Heart left ventricle (tissue), 16 donors: Measurements from ENCODE around the gene SUCLG1. TPM values are rescaled to one million over a fixed set of nuclear protein-coding genes. Genes with fewer than 3 reads are reported as not detected.
"Not testable (repeated sequence)": the region's sequence is repeated elsewhere in the genome, so short reads cannot be mapped to it uniquely, and the experiment has no call there.

Source experiments
- ATAC-seq, 4 donors: fragments of 200-7000 bp; cut with Tn5 transposase; one replicate each; pipeline ENCODE4 v1.9.1; 2020 to 2022; ENCODE audit warnings: moderate library complexity in 4 of 4, mild to moderate bottlenecking in 3 of 4, moderate number of reproducible peaks in 1 of 4
- DNase-seq, 5 donors: peaks; one replicate each; pipeline ENCODE4 v3.0.0-alpha.2; 2020
- H3K27ac ChIP-seq, 12 donors: fragments of 200-600 bp; sonication (generic) in 4 of 12; one replicate each; pipeline versions ENCODE4 v1.5.0 to v1.8.0; 2016 to 2022; ENCODE audit warnings: mild to moderate bottlenecking in 2 of 12
- H3K27me3 ChIP-seq, 9 donors: fragments of 200-600 bp; sonication (generic) in 2 of 9; one replicate each; pipeline versions ENCODE4 v1.5.1 to v1.8.0; 2016 to 2022; ENCODE audit warnings: mild to moderate bottlenecking in 3 of 9
- H3K36me3 ChIP-seq, 9 donors: fragments of 200-600 bp; sonication (generic) in 2 of 9; one replicate each; pipeline versions ENCODE4 v1.5.0 to v1.8.0; 2018 to 2022; ENCODE audit warnings: mild to moderate bottlenecking in 2 of 9
- H3K4me1 ChIP-seq, 12 donors: fragments of 200-600 bp; sonication (generic) in 4 of 12; one replicate each; pipeline versions ENCODE4 v1.5.0 to v1.8.0; 2016 to 2022; ENCODE audit warnings: mild to moderate bottlenecking in 3 of 12
- H3K4me3 ChIP-seq, 12 donors: fragments of 200-600 bp; sonication (generic) in 4 of 12; one replicate each; pipeline versions ENCODE4 v1.5.0 to v1.8.0; 2017 to 2022; ENCODE audit warnings: mild to moderate bottlenecking in 9 of 12, moderate library complexity in 4 of 12
- H3K9me3 ChIP-seq, 12 donors: fragments of 200-600 bp; sonication (generic) in 4 of 12; one replicate each; pipeline versions ENCODE4 v1.5.0 to v1.8.0; 2016 to 2022; ENCODE audit warnings: mild to moderate bottlenecking in 1 of 12
- POLR2A ChIP-seq, 2 donors: fragments of 450-650 bp; IDR thresholded peaks; one replicate each; pipeline ENCODE4 v1.6.1; 2017; ENCODE audit warnings: antibody characterized with exemption in 2 of 2, mild to moderate bottlenecking in 2 of 2, moderate library complexity in 2 of 2
- WGBS, 4 donors: extraction: QIAGEN DNeasy Blood & Tissue Kit in 2 of 4; methylation state at CpG; one replicate each; pipeline versions ENCODE4 v1.1.5 to v1.1.7; 2013 to 2018; 5-methylcytosine and 5-hydroxymethylcytosine counted together
- intact Hi-C, 10 donors: fragments of 100-400 bp; cut with DNase I; formaldehyde crosslinking; loops; one replicate each; pipeline versions ENCODE4 v1.11.1 to v1.14.2; 2022
- polyA plus RNA-seq, 2 donors: library from polyadenylated mRNA; stranded (reverse); fragments of 200-250 nt; gene quantifications; one replicate each; pipeline ENCODE4 v1.2.3, GENCODE V29; 2013
- total RNA-seq, 9 donors: library from RNA; depleted of rRNA in 2 of 9; stranded (reverse); fragments of >200 nt in 2 of 9; fragmentation: NEBNext Ultra II Directional in 3 of 9; extraction: Animal tissue kit (Norgen Biotek cat#: 25700) in 3 of 9; gene quantifications; one replicate each; pipeline versions ENCODE4 v1.1.0 to v1.2.4, GENCODE V29; 2016 to 2023
- TF ChIP-seq, protein P1 (sequence below), 12 donors: fragments of 200-600 bp; sonication (generic) in 4 of 12; IDR thresholded peaks; one replicate each; pipeline versions ENCODE4 v1.5.0 to v1.8.0; 2018 to 2022; ENCODE audit warnings: antibody characterized with exemption in 12 of 12, mild to moderate bottlenecking in 5 of 12
- donor health status: ischemic (EF 13 %, LVEDD 7.1; RV severe dilation, severe dysfunction).
- donor health status: healthy with polysubstance abuse.
- donor health status: DM: no; HTN: yes; CAD: no.
- donor health status: DM: no; HTN: no; CAD: no.
- donor health status: ischemic (EF 25% LVEDD 6.9; RV normal size, moderate dysfunction).
- donor health status: ischemic (EF 25% LVEDD 5.7; RV mildly dilated, moderate dysfunction).
- donor health status: healthy.
- donor health status: DM: yes; HTN: yes; CAD: no.
- donor health status: ischemic (EF 35%, LVEDD 5.7; RV mildly dilated, moderate dysfunction).
- donor health status: nonischemic (EF 11% LVEDD 7.7; RV severe dilation, severe dysfunction).
- donor health status: DM: yes; HTN: yes; CAD: no.
- donor health status: PGD.
- donor health status: ischemic (EF 29% LVEDD 5.4; RV normal size, mild dysfunction).
- donor health status: nonischemic (EF 23%, LVEDD 6.1; RV moderate dilation, normal function).

SUCLG1 gene
- total and polyA plus RNA-seq, 11 donors: 184 to 348 (median 258) TPM

- Histone ChIP-seq H3K27ac (no peak overlapping the region), H3K27me3 (no peaks in the 10 kb centered on the region), H3K4me1 (peaks cover 0 to 8% (median 0%) of the 10 kb centered on the region in 12 donors), H3K36me3 (peaks cover 0 to 7% (median 4%) of the 10 kb centered on the region in 9 donors), H3K4me3 (no peak overlapping the region), H3K9me3 (no peaks in the 10 kb centered on the region)
- TF ChIP-seq, protein P1, sequence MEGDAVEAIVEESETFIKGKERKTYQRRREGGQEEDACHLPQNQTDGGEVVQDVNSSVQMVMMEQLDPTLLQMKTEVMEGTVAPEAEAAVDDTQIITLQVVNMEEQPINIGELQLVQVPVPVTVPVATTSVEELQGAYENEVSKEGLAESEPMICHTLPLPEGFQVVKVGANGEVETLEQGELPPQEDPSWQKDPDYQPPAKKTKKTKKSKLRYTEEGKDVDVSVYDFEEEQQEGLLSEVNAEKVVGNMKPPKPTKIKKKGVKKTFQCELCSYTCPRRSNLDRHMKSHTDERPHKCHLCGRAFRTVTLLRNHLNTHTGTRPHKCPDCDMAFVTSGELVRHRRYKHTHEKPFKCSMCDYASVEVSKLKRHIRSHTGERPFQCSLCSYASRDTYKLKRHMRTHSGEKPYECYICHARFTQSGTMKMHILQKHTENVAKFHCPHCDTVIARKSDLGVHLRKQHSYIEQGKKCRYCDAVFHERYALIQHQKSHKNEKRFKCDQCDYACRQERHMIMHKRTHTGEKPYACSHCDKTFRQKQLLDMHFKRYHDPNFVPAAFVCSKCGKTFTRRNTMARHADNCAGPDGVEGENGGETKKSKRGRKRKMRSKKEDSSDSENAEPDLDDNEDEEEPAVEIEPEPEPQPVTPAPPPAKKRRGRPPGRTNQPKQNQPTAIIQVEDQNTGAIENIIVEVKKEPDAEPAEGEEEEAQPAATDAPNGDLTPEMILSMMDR (IDR thresholded peaks at IDR 0.05): no peak
- TF ChIP-seq POLR2A (IDR thresholded peaks at IDR 0.05): no peak
- intact Hi-C loops: no loop called here
- DNase-seq (no peak), ATAC-seq (no peak)
- 87 to 92% (median 89%) methylated on average over 4 of the region's 4 CpGs for WGBS, 4 donors
Observed at GRCh38 chr2:84417453-84418145, 41.5 kb downstream of the SUCLG1 start.

DNA sequence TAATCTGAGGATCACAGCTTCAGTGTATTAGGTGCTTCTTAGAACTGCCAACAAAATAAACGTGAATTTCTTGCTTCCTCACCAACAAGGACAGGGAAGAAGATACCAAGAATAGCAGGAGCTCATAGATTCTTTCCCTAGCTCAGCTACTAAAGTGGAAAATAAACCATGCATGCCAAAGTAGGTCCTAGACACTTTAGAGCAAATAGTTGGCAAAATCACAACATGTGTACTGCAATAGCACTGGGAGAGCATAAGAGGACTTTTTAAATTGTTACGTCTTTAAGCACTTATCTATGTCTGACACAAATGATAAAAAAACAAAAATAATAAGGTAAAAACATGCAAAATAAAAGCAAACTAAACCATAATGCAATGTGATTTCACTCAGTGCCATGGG lies 49.5 kb downstream of the SUCLG1 start:
- intact Hi-C loops: no loop called here
- Histone ChIP-seq H3K9me3 (no peaks in the 10 kb centered on the region), H3K36me3 (no peaks in the 10 kb centered on the region), H3K4me3 (no peak overlapping the region), H3K27ac (no peak overlapping the region), H3K27me3 (no peaks in the 10 kb centered on the region), H3K4me1 (no peaks in the 10 kb centered on the region)
- no peak for ATAC-seq
- no peak for DNase-seq
- TF ChIP-seq POLR2A (IDR thresholded peaks at IDR 0.05): no peak
- TF ChIP-seq, protein P1 (IDR thresholded peaks at IDR 0.05): no peak
- 39 to 48% (median 43%) methylated on average over 2 of the region's 2 CpGs for WGBS, 4 donors

- DNase-seq, ATAC-seq, H3K36me3 ChIP-seq, H3K4me3 ChIP-seq, intact Hi-C loops, H3K4me1 ChIP-seq, H3K27ac ChIP-seq, H3K27me3 ChIP-seq: not testable (repeated sequence)
- H3K9me3 ChIP-seq: peaks cover 0 to 10% (median 0%) of the 10 kb centered on the region in 12 donors
- WGBS, 4 donors: 77 to 85% (median 82%) methylated on average over 3 of the region's 3 CpGs
Observed at GRCh38 chr2:84402111-84402510, 57.0 kb downstream of the SUCLG1 start.

- DNase-seq, intact Hi-C loops, H3K27me3 ChIP-seq, H3K4me1 ChIP-seq, H3K36me3 ChIP-seq, H3K4me3 ChIP-seq, H3K27ac ChIP-seq, ATAC-seq: not testable (repeated sequence)
- WGBS, 4 donors: 93 to 98% (median 97%) methylated on average over 1 of the region's 1 CpG
- H3K9me3 ChIP-seq: peaks cover 0 to 10% (median 0%) of the 10 kb centered on the region in 12 donors
Observed at GRCh38 chr2:84399839-84400238, 59.2 kb downstream of the SUCLG1 start.

DNA sequence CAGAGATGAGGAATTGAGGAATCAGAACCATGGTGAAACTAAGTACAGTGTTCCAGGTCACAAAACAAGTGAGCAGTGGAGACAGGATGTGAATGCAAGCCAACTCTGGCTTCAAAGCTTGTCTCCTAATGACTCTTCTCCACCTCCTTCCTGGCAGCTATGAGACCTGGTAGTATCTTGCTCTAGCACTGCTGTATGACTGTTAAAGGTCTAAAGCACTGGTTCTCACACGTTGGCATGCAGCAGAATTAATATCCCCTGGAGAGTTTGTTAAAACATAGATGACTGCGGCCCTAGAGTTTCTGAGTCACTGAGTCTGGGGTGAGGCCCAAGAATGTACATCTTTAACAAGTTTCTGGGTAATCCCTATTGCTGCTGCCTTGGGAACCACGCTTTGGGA lies 63.3 kb downstream of the SUCLG1 start:
- ATAC-seq: no peak
- Histone ChIP-seq H3K9me3 (peaks cover 0 to 2% (median 0%) of the 10 kb centered on the region in 12 donors), H3K36me3 (no peaks in the 10 kb centered on the region), H3K27me3 (no peaks in the 10 kb centered on the region), H3K27ac (no peak overlapping the region), H3K4me3 (no peak overlapping the region), H3K4me1 (no peaks in the 10 kb centered on the region)
- no peak for DNase-seq
- intact Hi-C loops: no loop called here
- no peak for TF ChIP-seq POLR2A (IDR thresholded peaks at IDR 0.05)
- TF ChIP-seq, protein P1 (IDR thresholded peaks at IDR 0.05): no peak
- WGBS, 4 donors: 50 to 59% (median 55%) methylated on average over 3 of the region's 3 CpGs
